ENCODE data around the gene SLC7A6. TPM values are rescaled to one million over a fixed set of nuclear protein-coding genes. Genes with fewer than 3 reads are reported as not detected.

SLC7A6 gene
- total RNA-seq, 3 donors from 2014 or later, result 43.2 to 284 (median 65.2) TPM

GRCh38 chr16:68297908-68298307 is 33.6 kb downstream of the SLC7A6 start:
- TF ChIP-seq POLR2AphosphoS5 (IDR thresholded peaks at IDR 0.05) (no peak), POLR2A (IDR thresholded peaks at IDR 0.05) (no peak), CTCF (IDR thresholded peaks at IDR 0.05) (no peak)
- no peaks in the 10 kb centered on the region for H3K27me3 ChIP-seq
- H3K4me3 ChIP-seq, result no peak overlapping the region
- no peaks in the 10 kb centered on the region for H3K4me1 ChIP-seq
- H3K9me3 ChIP-seq, result no peaks in the 10 kb centered on the region
- peaks cover 4% of the 10 kb centered on the region for H3K36me3 ChIP-seq
- DNase-seq (ENCODE audit: low spot score in 2 of 2), result no peak
- peak overlapping the region in 1 of 2 donors; percentile 65 for H3K27ac ChIP-seq
- intact Hi-C loops (cut with DNase I; ENCODE audit: low total_unique reads), result no loop called here

GRCh38 chr16:68298312-68298711 is 34.0 kb downstream of the SLC7A6 start:
- Histone ChIP-seq H3K9me3 (no peaks in the 10 kb centered on the region), H3K27me3 (no peaks in the 10 kb centered on the region), H3K36me3 (peaks cover 4% of the 10 kb centered on the region), H3K4me1 (no peaks in the 10 kb centered on the region), H3K27ac (peak overlapping the region in 1 of 2 donors; percentile 65), H3K4me3 (no peak overlapping the region)
- intact Hi-C loops (cut with DNase I; ENCODE audit: low total_unique reads), result no loop called here
- no peak for TF ChIP-seq CTCF (IDR thresholded peaks at IDR 0.05)
- TF ChIP-seq POLR2AphosphoS5 (IDR thresholded peaks at IDR 0.05), result no peak
- no peak for DNase-seq (ENCODE audit: low spot score in 2 of 2)

- Histone ChIP-seq H3K36me3 (peaks cover 4% of the 10 kb centered on the region), H3K27me3 (no peaks in the 10 kb centered on the region), H3K4me3 (no peak overlapping the region), H3K4me1 (no peaks in the 10 kb centered on the region), H3K27ac (peak overlapping the region; percentile 11 to 65), H3K9me3 (no peaks in the 10 kb centered on the region)
- intact Hi-C loops (cut with DNase I; ENCODE audit: low total_unique reads), result no loop called here
- no peak for DNase-seq (ENCODE audit: low spot score in 2 of 2)
- TF ChIP-seq POLR2AphosphoS5 (IDR thresholded peaks at IDR 0.05), result no peak
- no peak for TF ChIP-seq CTCF (IDR thresholded peaks at IDR 0.05)
- no peak for TF ChIP-seq POLR2A (IDR thresholded peaks at IDR 0.05)
Observed at GRCh38 chr16:68298907-68299561, 34.7 kb downstream of the SLC7A6 start.

- Histone ChIP-seq H3K36me3 (peaks cover 4% of the 10 kb centered on the region), H3K27ac (peak overlapping the region in 1 of 2 donors; percentile 65), H3K9me3 (no peaks in the 10 kb centered on the region), H3K4me1 (no peaks in the 10 kb centered on the region), H3K27me3 (no peaks in the 10 kb centered on the region), H3K4me3 (no peak overlapping the region)
- intact Hi-C loops (cut with DNase I; ENCODE audit: low total_unique reads), result no loop called here
- TF ChIP-seq CTCF (IDR thresholded peaks at IDR 0.05) (no peak), POLR2AphosphoS5 (IDR thresholded peaks at IDR 0.05) (no peak), POLR2A (IDR thresholded peaks at IDR 0.05) (no peak)
- no peak for DNase-seq (ENCODE audit: low spot score in 2 of 2)
Observed at GRCh38 chr16:68299571-68300453, 35.5 kb downstream of the SLC7A6 start.
